Measurements from ENCODE around the gene ITPKB. TPM values are rescaled to one million over a fixed set of nuclear protein-coding genes. Genes with fewer than 3 reads are reported as not detected.
"Not testable (repeated sequence)": the region's sequence is repeated elsewhere in the genome, so short reads cannot be mapped to it uniquely, and the experiment has no call there.

The ITPKB gene
- total RNA-seq, 1 donor, result 7.5 TPM

DNA sequence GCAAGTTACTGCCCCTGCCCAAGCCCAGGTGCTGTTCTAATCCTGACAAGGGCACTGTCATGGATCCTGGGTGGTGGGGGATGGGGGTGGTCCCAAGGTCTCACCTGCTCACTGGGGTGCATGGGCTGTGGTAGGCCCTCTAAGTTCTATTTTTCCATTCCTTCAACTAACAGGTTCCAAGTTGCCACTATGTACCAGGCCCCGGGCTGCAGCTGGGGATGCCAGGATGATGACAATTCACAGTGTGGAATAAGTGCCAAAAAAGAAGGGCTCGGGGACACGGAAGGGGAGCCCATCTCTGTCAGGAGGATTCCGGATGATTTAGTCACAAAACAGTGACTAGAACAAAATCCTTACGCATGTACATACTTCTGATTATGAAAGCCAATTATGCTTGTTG lies 114.6 kb downstream of the ITPKB start:
- no peak for TF ChIP-seq CTCF (IDR thresholded peaks at IDR 0.05; ENCODE audit: insufficient read depth, low read length)
- DNase-seq (ENCODE audit: low read depth), result no peak

GRCh38 chr1:226622012-226622411 lies 117.1 kb downstream of the ITPKB start:
- no peak overlapping the region for H3K4me3 ChIP-seq (ENCODE audit: low read depth, low read length)
- no peak for TF ChIP-seq CTCF (IDR thresholded peaks at IDR 0.05; ENCODE audit: insufficient read depth, low read length)
- no peak for DNase-seq (ENCODE audit: low read depth)

More for the DNA sequence above, 114.6 kb downstream of the ITPKB start:
- no peak overlapping the region for H3K4me3 ChIP-seq (ENCODE audit: low read depth, low read length)

GRCh38 chr1:226619031-226619430 lies 120.1 kb downstream of the ITPKB start:
- no peak for DNase-seq (ENCODE audit: low read depth)
- H3K4me3 ChIP-seq (ENCODE audit: low read depth, low read length), result no peak overlapping the region
- no peak for TF ChIP-seq CTCF (IDR thresholded peaks at IDR 0.05; ENCODE audit: insufficient read depth, low read length)

DNA sequence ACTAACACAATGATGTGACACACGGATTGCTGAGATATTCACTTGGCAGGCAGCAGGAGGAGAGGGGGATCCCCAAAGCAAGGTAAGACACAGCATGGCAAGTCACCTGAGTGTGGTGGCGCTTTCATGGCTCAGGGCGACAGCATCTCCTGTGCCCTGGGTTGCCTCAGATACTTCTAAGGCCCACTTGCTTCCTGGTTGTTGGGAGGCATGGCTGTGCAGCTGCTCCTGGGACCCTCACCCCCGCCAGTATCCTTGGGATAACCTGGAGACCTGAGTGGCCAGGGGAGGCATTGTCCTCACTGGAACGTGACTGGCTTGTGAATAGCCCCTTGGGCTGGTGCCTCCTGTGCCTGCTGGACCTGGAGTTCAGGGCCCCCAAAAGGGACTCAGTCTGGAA lies 120.7 kb downstream of the ITPKB start:
- no peak overlapping the region for H3K4me3 ChIP-seq (ENCODE audit: low read depth, low read length)
- no peak for TF ChIP-seq CTCF (IDR thresholded peaks at IDR 0.05; ENCODE audit: insufficient read depth, low read length)
- no peak for DNase-seq (ENCODE audit: low read depth)

DNA sequence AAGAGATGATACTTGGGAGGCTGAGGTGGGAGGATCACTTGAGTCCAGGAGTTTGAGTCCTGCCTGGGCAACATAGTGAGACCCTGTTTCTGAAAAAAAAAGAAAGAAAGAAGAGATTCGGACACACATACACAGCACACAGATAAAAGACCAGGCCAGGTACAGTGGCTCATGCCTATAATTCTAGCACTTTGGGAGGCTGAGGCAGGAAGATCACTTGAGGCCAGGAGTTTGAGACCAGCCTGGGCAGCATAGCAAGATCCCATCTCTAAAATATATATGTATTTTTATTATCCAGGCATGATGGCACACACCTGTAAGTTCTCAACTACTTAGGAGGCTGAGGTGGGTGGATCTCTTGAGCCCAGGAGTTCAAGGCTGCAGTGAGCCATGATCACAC lies 121.4 kb downstream of the ITPKB start:
- not testable (repeated sequence) for DNase-seq (ENCODE audit: low read depth); H3K4me3 ChIP-seq (ENCODE audit: low read depth, low read length)

DNA sequence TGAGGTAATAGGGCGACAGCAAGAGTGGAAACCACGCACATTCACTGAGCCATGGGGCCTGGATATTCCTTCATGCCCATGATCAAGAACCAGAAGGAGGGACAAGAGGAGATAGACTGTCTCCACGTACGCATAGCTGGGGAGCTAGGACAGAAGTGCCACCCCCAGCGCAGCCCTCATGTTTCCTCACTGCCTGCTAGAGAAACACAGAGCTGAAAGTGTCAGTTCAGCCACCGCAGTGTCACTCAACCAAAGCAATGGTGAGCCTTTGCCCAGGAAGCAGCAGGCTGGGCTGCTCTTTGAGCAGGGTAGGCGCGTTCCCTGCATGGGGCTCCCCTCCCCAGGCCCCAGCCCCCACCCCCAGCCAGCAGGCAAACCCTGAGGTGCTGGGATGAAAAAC lies 122.0 kb downstream of the ITPKB start:
- DNase-seq (ENCODE audit: low read depth), result no peak
- H3K4me3 ChIP-seq (ENCODE audit: low read depth, low read length), result no peak overlapping the region
- TF ChIP-seq CTCF (IDR thresholded peaks at IDR 0.05; ENCODE audit: insufficient read depth, low read length), result no peak

DNA sequence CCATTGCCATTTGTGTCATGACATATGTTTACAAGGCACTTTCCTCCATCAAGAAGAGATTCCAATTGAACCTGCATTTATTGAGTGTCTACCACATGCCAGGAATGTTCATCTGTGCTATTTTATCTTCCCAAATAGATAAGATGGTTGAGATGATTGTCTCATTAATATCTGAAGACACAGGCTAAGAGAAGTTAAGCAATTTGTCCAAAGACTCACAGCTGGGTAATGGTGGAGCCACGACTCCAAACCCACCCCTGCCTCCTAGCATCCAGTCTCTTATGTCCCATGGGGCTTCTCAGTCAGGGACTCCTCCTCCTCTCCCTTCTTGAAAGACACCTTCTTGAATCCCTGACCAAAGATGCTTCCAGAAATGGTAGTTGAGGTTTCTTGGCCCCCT lies 122.4 kb downstream of the ITPKB start:
- H3K4me3 ChIP-seq (ENCODE audit: low read depth, low read length), result no peak overlapping the region
- no peak for TF ChIP-seq CTCF (IDR thresholded peaks at IDR 0.05; ENCODE audit: insufficient read depth, low read length)
- DNase-seq (ENCODE audit: low read depth), result no peak

All from fibroblast of the aortic adventitia (primary cell).